Body of pancreas (tissue), 4 donors: ENCODE results near the gene EMP2. TPM values are rescaled to one million over a fixed set of nuclear protein-coding genes. Genes with fewer than 3 reads are reported as not detected.

Source experiments
- ATAC-seq: fragments of 150-250 bp; one replicate; pipeline ENCODE4 v1.9.1; 2016
- DNase-seq, 4 donors: peaks; one replicate each; pipeline ENCODE4 v3.0.0-alpha.2; 2019
- H3K27ac ChIP-seq, 4 donors: fragments of 200-600 bp; sonication (generic); 1 replicate in 3 of 4; 2 replicates in 1 of 4; pipeline versions ENCODE4 v1.5.1 to v1.6.1; 2016 to 2019; ENCODE audit warnings: mild to moderate bottlenecking in 1 of 4, mixed read lengths in 1 of 4, moderate library complexity in 1 of 4
- H3K27me3 ChIP-seq, 2 donors: fragments of 200-600 bp; sonication (generic); one replicate each; pipeline ENCODE4 v1.6.0; 2016; ENCODE audit warnings: mild to moderate bottlenecking in 1 of 2
- H3K36me3 ChIP-seq, 2 donors: fragments of 200-600 bp; sonication (generic); replicated peaks in 1 of 2; 2 replicates each; pipeline ENCODE4 v1.5.1; 2016; ENCODE audit warnings: low read depth in 2 of 2; ENCODE audit not compliant: insufficient read depth in 1 of 2
- H3K4me1 ChIP-seq: fragments of 200-600 bp; sonication (generic); one replicate; pipeline ENCODE4 v1.6.0; 2016
- H3K4me3 ChIP-seq, 2 donors: fragments of 200-600 bp; sonication (generic); 1 replicate in 1 of 2; 2 replicates in 1 of 2; pipeline ENCODE4 v1.5.1; 2016 to 2019
- H3K9me3 ChIP-seq, 3 donors: fragments of 200-600 bp; sonication (generic); 1 replicate in 2 of 3; 2 replicates in 1 of 3; pipeline ENCODE4 v1.5.1; 2016
- CTCF ChIP-seq, 7 experiments: fragments of 450-650 bp in 4 of 7; fragments of 200-600 bp in 3 of 7; sonication (generic) in 3 of 7; IDR thresholded peaks; one replicate each; pipeline ENCODE4 v1.5.1; 2016 to 2019; ENCODE audit warnings: antibody characterized with exemption in 7 of 7
- POLR2A ChIP-seq, 3 donors: fragments of 450-650 bp; IDR thresholded peaks; one replicate each; pipeline ENCODE4 v1.6.1; 2016; ENCODE audit warnings: antibody characterized with exemption in 3 of 3, mild to moderate bottlenecking in 2 of 3
- WGBS, 2 donors: methylation state at CpG; one replicate each; pipeline ENCODE4 v1.1.5; 2017; 5-methylcytosine and 5-hydroxymethylcytosine counted together
- intact Hi-C: fragments of 100-400 bp; cut with DNase I; formaldehyde crosslinking; loops from one replicate; pipeline ENCODE4 v1.15.1; 2023
- small RNA-seq: library from RNA; depleted of rRNA; stranded (forward); fragments of <200 nt; gene quantifications from one replicate; pipeline ENCODE3, GENCODE V24; 2016
- total RNA-seq, 2 donors: library from RNA; depleted of rRNA; stranded (reverse); fragments of >200 nt; gene quantifications; one replicate each; pipeline ENCODE4 v1.1.0, GENCODE V29; 2016

EMP2 gene
- total RNA-seq, 2 donors from 2014 or later = 8.6 to 17.9 TPM

GRCh38 chr16:10490141-10490540 lies 90.3 kb downstream of the EMP2 start:
- no peaks in the 10 kb centered on the region for H3K27me3 ChIP-seq
- no peak for DNase-seq
- H3K36me3 ChIP-seq = no peaks in the 10 kb centered on the region
- H3K27ac ChIP-seq = no peak overlapping the region
- no peak for TF ChIP-seq POLR2A (IDR thresholded peaks at IDR 0.05)
- no peak for TF ChIP-seq CTCF (IDR thresholded peaks at IDR 0.05)
- no peaks in the 10 kb centered on the region for H3K4me1 ChIP-seq
- WGBS, 2 donors = 38 to 48% methylated on average over 1 of the region's 1 CpG
- H3K9me3 ChIP-seq = peaks cover 0 to 5% (median 0%) of the 10 kb centered on the region in 3 donors
- no peak for ATAC-seq
- intact Hi-C loops = no loop called here
- no peak overlapping the region for H3K4me3 ChIP-seq

- DNase-seq = no peak
- no peak for TF ChIP-seq POLR2A (IDR thresholded peaks at IDR 0.05)
- TF ChIP-seq CTCF (IDR thresholded peaks at IDR 0.05) = no peak
- WGBS, 2 donors = 91 to 96% methylated on average over 12 of the region's 12 CpGs
- Histone ChIP-seq H3K4me3 (no peak overlapping the region), H3K27ac (no peak overlapping the region), H3K27me3 (no peaks in the 10 kb centered on the region), H3K9me3 (no peaks in the 10 kb centered on the region), H3K4me1 (no peaks in the 10 kb centered on the region), H3K36me3 (no peaks in the 10 kb centered on the region)
- intact Hi-C loops = no loop called here
- no peak for ATAC-seq
Observed at GRCh38 chr16:10485698-10486382, 94.6 kb downstream of the EMP2 start.

- 81 to 86% methylated on average over 4 of the region's 4 CpGs for WGBS, 2 donors
- Histone ChIP-seq H3K4me3 (no peak overlapping the region), H3K4me1 (no peaks in the 10 kb centered on the region), H3K27me3 (no peaks in the 10 kb centered on the region), H3K27ac (no peak overlapping the region), H3K36me3 (no peaks in the 10 kb centered on the region), H3K9me3 (no peaks in the 10 kb centered on the region)
- ATAC-seq (no peak), DNase-seq (no peak)
- intact Hi-C loops = no loop called here
- TF ChIP-seq CTCF (IDR thresholded peaks at IDR 0.05) (no peak), POLR2A (IDR thresholded peaks at IDR 0.05) (no peak)
Observed at GRCh38 chr16:10485159-10485558, 95.2 kb downstream of the EMP2 start.

GRCh38 chr16:10480151-10480550 lies 100.2 kb downstream of the EMP2 start:
- Histone ChIP-seq H3K27me3 (no peaks in the 10 kb centered on the region), H3K27ac (no peak overlapping the region), H3K4me3 (no peak overlapping the region), H3K4me1 (no peaks in the 10 kb centered on the region), H3K9me3 (no peaks in the 10 kb centered on the region), H3K36me3 (no peaks in the 10 kb centered on the region)
- TF ChIP-seq POLR2A (IDR thresholded peaks at IDR 0.05) (no peak), CTCF (IDR thresholded peaks at IDR 0.05) (no peak)
- intact Hi-C loops = no loop called here
- ATAC-seq = no peak
- WGBS, 2 donors = 94 to 98% methylated on average over 2 of the region's 2 CpGs
- DNase-seq = no peak

Small RNA genes lying within 50 kb of the gene (small RNA-seq; reads per million reads assigned to genes)
- not detected for gene RNU6-633P

Other genes starting within 250 kb of the EMP2 start
- 10 to 100 TPM; 15.8 to 22.8 TPM for gene ATF7IP2, start 194.5 kb downstream of the EMP2 start, total RNA-seq
- not detected for gene TEKT5, start 114.3 kb upstream of the EMP2 start, total RNA-seq
- gene NUBP1, start 163.2 kb upstream of the EMP2 start, total RNA-seq = 10 to 100 TPM; 13.8 to 31.9 TPM
- not detected for gene TVP23A, start 238.2 kb upstream of the EMP2 start, total RNA-seq